GM19438 (cell line): ENCODE data around the gene CEMIP2.
"Not testable (repeated sequence)": the region's sequence is repeated elsewhere in the genome, so short reads cannot be mapped to it uniquely, and the experiment has no call there.

ENCODE experiments used
- ATAC-seq: cut with Tn5 transposase; IDR thresholded peaks from one replicate; pipeline ENCODE4 v1.9.1; 2021; ENCODE audit warnings: low read depth; ENCODE audit not compliant: unreplicated experiment

Gene CEMIP2

DNA sequence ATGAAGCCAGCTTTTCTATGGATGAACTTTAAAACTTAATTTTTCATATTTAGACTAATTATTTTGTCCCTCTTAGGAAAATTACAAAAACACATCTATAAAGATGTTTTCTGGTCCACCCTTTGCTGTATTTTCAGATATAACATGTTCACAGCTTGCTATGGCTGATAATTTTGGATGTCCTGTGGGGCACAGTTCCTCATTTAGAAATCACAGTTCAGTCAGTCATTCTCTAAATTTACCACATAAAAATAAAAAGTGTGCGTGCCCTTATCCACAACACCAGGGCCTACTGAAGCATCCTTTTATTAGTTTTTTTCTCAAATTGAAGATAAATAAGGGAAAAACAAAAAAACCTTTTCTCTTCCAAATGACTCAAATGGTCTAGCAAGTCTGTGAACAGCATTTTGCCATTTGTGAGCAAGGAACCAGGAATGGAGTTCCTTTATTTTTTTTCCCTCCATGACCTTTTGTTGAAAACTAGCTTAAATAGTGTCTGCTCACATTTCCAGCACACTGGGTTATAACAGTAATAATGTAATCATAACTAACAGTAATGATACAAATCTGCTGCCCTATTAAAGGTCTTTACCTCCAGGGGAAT, 87.1 kb downstream of the CEMIP2 start:
- peak; percentile 50 for ATAC-seq

DNA sequence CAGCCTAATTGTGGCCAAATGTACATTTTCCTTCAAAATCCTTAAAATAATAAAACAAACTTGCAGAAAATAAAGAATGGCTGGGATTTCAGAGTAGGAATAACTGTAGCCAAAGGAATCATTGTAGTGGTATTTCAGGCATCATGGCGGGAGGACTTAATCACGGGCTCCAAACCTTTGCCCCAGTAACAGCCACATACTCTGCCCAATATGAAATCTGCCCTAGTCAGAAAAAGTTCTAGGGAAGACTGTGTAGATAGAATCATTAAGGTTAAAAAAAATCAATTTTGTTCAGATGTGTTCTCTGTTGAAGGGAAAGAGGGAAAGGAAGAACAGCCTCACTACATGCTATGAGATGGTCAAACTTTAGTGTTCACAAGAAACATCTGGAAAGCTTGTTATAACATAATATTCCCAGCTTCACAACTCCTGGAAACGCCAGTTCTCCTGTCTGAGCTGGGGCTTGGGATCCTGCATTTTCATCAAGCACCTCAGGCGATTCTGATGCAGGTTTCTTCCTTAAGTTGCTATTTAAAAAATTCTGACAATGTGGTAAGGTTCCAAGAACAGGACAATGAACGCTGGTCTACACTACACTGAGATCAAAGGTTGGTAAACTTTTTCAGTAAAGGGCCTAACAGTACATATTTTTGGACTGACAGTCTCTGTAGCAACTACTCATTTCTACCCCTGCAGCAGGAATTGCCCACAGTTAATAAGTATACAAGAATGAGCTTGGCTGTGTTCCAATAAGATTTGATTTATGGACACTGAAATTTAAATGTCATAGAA, 87.9 kb downstream of the CEMIP2 start:
- ATAC-seq = no peak

DNA sequence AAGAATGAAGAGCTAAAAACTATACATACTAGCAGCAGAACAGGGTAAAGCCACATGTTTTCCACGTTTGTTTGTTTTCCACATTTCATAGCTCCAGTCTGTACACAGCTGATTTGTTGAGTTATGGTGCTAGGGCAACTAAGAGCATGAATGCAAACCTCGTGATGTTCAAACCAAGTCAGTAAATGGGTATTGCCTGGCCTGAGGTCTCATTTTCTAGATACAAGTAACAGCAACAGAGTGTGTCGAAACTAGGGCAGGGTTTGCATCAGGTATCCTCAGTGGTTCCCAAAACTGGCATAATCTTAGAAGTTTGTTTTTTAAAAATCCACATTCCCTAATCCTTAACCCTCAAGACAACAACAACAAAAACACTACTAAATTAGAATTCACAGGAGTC, 89.3 kb downstream of the CEMIP2 start:
- ATAC-seq = no peak

DNA sequence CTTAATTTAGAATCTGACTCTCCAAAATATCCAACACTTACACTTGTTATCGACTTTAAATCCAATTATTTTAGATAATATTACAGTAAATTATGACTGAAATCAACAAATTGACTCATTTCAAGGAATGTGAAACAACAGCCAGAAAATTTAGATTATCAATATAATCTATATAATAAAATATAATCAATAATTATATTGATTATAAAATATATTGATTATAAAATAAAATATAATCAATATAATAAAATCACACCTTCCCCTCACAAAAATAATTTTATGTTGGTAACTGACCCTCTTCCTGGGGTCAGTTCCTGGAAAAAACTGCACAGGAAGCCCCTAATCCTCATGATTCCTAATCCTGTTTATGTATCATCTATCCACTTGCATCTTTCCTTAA, 91.1 kb downstream of the CEMIP2 start:
- ATAC-seq = no peak

DNA sequence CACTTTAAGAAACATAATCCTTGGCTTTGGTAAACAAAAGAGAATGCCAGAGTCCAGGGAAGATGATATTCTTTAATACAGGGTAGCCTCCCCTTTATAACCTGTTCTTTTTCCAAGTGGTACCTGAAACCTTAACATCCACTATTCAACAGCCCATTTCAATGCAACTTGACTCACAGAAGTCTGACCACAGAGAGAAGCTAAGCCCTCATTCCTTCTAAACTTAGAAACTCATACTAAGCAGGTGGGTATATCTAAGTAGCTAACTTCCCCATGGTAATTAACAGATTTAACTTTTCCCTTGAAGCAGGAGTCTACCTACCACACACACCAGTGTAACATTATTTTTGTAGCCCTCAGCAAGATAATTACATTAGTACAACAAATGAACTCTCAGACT, 91.9 kb downstream of the CEMIP2 start:
- ATAC-seq = no peak

DNA sequence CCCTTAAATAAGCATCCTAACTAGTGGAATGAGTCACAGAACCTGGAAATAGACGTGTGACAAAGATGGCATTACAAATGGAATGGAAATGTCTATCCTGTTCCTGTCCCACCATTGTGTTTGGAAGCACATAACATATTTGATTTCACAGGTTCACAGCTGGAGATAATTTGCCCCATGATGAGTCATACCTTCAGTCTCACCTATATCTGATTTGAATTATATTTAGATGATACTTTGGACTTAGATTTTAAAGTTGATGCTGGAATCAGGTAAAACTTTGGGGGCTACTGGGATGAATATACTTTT, 92.5 kb downstream of the CEMIP2 start:
- ATAC-seq = no peak

DNA sequence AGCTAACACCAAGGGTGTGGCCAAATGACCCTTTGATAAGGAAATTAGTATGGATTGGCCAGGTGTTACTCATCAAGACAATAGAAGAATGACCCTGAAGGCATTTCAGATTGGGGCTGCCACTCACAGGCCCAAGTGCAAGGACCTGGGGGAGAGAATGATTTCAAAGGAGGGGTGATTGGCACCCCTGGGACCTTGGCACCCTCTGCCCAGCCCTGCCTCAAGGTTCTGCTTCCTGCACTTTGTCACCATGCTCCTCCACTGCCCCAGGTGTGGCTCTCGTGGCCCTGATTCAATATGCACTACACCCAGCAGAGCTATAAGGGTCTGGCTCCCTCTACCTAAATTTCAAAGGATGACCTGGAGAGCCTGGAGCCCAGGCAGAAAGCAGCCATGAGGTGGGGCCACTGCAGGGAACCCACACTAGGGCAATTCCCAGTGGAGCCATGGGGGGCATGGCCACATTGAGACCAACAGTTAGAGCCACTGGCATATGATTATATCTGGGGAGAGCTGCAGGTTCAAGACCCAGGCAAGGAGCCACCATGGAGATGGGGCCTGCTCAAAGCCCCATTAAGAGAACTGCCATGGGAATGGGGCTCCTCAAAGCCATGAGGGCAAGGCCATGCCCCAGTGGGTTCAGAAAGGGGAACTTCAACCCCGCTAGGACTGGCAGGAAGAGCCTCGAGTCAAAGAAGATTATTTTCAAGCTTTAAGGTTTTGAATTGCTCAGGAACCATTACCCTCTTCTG, 93.0 kb downstream of the CEMIP2 start:
- ATAC-seq = no peak

DNA sequence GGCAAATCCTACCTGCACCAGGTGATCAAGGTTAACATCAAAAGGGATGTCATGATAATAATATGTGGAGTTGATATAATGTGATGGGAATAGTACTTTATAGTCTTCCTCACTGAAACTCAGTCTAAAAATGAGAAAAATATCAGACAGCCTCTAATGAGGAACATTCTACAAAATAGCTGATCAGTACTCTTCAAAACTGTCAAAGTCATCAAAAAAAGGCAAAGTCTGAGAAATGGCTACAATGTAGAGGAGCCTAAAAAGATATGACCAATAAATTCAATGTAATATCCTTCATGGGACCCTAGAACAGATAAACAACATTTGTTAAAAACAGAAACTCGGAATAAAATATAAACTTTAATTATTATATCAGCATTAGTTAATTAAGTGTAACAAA, 95.7 kb downstream of the CEMIP2 start:
- ATAC-seq = no peak

DNA sequence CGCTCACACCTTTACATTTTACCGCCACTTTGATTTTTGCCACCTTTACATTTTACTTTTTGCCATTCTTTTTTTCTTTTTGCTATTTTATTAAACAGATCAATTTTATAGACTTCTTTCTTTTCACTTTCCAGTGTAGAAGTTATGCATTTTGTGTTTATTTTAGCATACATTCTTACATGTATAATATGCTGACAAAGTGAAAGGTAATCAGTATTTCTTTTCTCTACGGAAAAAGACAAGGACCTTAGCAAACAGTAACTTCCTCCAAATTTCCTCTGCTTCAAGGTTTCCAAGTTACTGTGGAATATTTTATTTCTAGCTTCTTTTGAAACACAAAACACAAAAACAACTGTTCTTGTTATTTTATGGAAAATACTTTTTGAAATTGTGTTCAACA, 97.0 kb downstream of the CEMIP2 start:
- ATAC-seq = no peak

DNA sequence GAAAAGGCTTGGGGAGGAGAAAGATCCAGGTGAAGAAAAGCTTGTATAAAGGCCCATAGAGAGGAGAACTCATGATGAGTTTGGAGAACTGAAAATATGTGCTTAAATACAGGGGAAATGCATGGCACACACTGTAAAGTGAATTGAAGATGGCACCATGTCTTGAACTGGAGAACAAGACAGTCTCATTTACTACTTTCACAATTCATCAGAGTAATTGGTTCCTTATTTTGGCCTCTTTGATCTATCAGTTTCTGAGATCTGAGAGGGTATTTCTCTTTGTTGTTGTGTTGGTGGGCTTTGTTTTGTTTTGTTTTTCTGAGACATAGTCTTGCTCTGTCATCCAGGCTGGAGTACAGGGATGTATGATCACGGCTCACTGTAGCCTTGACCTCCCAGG, 98.2 kb downstream of the CEMIP2 start:
- ATAC-seq = no peak

DNA sequence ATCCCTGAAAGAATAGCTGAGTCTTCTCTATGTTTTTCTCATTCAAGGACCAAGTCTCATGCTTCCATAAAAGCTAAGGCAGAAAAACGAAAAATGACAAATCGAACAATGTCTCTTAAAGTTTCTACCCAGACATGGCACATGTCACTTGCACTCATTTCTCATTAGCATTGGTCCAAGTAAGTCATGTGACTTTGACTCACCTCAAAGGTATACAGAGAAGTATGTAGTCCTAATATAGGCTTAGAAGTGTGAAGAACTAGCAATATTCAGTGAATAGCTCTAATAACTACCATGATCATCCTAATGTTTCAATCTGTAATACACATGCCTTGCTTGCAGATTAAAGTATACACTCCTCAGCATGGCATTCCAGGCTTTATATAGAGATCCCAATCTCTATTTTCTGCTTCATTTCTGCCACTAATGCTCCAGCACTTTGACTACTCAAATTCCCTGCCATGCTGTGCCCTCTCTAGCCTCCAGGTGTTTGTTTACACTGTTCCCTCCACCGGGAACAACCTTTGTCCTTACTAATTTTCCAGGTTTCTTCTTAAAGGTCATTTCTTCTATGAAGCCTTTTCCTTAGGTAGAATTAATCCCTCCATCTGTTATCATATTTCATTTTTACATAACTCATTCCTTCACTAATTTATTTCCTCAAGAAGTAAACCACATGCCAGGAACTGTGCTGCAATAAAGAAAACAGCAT, 98.9 kb downstream of the CEMIP2 start:
- ATAC-seq = no peak

DNA sequence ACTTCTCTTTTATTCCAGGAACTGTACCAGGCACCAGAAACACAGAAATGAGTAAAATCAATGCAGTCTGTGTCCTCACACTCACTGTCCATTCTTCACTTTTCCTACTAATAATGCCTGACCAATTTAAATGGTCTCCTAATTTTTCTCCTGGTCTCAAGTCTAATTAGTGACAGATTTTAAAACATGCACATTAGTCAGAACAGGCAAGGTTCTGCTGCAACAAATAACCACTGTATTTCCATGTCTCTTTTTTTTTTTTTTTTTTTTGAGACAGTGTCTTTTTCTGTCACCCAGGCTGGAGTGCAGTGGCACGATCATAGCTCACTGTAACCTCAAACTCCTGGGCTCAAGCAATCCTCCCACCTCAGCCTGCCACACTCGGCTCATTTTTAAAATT, 99.6 kb downstream of the CEMIP2 start:
- ATAC-seq = no peak

DNA sequence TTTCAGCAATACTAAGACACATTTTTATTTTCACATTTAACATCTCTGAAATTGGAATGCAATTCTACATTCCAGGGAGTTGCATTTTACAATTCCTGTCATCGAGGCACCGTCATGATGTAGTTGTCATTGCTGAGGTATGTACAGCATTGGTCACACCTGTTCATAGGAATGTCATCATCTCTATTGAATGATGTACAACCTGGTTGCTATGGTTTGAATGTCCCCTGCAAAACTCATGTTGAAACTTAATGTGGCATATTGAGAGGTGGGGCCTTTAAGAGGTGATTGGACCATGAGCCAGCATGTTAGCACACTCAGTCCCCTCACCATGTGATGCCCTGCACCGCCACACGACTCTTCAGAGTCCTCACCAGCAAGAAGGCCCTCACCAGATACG, 103.1 kb downstream of the CEMIP2 start:
- no peak for ATAC-seq

DNA sequence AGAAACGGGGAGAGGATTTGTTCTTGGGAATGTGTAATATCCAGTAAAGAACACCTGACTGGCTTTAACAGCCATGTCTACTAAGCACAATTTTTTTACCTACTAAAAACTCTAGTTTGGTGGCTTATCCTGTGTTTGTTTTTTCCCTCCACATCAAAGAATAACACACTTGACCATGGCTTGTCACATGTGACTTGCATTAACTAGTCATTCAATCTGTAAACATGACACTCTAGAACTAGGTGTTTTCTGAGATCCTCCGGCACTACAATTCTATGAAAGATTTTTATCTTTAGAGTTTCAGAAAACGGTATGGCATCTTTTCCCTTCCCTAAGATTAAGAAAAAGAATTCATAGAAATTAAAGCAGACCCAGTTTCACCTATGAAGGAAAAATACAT, 103.7 kb downstream of the CEMIP2 start:
- no peak for ATAC-seq

DNA sequence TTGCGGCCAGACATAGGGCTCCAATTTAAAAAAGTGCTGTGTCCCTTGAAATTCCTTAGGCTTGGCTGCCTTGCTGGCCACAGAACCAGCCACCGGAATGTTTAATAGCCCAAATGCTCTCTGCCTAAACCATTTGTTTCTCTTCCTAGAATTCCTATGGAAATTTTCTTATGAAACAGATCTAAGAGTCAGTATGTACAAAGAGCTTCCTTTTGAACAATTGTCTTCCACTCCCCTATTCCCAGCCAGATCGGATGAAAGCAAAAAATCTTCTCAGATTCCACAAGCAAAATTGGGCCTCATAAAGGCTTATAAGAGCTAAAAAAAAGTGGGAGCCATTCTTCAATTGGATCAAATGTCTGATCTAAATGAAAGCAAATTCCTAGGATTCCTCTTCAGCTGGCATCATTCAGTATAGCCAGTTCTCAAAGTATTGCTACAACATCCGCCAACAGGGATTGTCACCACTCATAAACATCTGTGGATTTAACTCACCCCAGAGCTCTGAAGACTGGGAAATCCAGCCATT, 104.3 kb downstream of the CEMIP2 start:
- ATAC-seq = no peak

DNA sequence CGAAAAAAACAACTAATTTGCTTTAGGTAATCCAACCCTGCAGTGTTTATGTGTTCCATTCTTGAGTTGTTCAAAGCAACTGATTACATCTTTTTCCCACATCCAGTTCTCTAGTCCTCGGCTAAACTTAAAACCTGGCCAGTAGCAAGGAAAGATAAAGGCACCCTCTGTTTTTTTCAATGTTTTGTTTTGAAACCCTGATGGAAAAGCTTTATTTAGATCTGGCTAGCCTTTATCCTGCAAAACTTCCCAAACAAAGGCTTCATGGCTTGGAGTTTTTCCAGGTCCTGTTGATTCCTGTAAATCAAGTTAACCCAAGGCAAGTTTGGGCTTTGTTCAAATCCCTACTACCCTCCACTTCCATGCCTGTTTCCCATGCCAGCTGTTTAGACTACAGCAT, 105.1 kb downstream of the CEMIP2 start:
- no peak for ATAC-seq

DNA sequence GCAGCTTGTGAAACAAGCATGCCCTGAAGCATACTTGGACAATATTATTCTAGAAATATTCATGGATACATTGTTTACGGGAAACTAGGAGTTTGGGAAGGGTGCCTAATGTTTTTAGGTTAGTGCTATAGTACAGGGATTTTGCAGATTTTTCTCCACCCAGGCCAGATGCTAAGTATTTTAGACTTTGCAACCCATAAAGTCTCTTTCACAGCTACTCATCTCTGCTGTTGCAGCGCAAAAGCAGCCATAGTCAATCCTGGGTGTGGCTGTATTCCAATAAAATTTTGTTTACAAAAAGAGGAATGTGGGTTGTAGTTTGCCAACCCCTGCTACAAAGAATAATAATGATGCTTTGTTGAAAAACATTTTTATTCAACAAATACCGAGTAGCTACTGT, 106.2 kb downstream of the CEMIP2 start:
- ATAC-seq = no peak

DNA sequence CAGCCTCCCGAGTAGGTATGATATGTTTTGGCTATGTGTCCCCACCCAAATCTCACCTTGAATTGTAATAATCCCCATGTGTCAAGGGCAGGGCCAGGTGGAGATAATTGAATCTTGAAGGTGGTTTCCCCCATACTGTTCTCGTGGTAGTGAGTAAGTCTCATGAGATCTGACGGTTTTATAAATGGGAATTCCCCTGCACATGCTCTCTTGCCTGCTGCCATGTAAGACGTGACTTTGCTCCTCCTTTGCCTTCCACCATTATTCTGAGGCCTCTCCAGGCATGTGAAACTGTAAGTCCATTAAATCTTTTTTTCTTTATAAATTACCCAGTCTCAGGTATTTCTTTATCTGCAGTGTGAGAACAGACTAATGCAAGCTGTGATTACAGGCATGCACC, 111.0 kb downstream of the CEMIP2 start:
- not testable (repeated sequence) for ATAC-seq

DNA sequence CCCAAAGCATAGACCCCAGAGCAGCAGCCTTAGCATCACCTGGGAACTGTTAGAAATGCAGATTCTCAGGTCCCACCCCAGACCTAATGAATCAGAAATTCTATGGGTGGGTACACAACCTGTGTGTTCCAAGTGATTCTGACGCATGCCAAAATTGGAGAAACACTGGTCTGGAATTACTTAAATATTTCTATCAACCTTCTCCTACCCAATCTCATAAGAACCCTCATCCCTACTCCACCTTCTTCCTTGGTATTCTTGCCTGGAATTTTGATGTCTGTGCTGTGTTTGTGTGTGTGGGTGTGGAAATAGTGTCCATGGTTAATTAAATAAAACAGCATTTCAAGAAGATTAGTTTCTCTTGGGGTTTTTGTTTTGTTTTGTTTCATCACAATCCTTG, 111.8 kb downstream of the CEMIP2 start:
- ATAC-seq = no peak

DNA sequence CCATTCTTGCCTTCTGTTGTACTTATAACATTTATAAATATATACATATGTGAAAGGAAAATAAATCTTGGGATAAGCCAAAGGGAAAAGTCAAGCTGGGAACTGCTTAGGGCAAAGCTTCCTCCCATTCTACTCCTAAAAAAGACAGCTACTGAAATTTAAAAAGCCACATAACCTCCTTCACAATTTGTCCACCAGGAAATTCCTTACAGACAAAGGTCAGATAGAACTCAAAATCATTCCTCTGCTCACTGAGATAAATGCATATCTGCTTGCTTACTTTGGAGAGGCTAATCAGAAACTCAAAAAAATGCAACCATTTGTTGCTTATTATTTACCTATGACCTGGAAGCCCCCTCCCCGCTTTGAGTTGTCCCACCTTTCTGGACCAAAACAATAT, 112.5 kb downstream of the CEMIP2 start:
- no peak for ATAC-seq

DNA sequence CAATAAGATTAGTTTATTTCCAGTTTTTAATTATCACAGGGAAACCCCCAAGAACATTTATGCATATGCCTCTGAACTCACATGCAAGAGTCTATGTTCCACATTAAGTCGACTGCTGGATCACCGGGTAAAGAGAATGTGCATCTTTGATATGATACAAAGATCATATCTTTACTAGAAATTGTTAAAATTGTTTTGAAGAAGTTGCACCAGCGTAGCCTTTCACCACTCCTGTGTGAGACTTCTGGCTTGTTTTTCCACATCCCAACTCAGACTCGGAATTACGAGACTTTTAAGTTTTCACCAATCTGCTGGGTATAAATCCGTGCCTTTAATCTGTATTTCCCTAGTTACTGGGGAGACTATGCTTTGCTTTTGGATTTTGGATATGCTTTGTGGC, 113.2 kb downstream of the CEMIP2 start:
- no peak for ATAC-seq
